SK-MEL-5 (cell line): Measurements from ENCODE around the gene AIP. TPM values are rescaled to one million over a fixed set of nuclear protein-coding genes. Genes with fewer than 3 reads are reported as not detected.

Experiments
- DNase-seq: peaks from one replicate; pipeline ENCODE4 v3.0.0-alpha.2; 2016; ENCODE audit warnings: low read depth, low spot score
- in situ Hi-C: cut with HindIII; loops from 2 replicates; pipeline ENCODE4 v1.10.0; 2016; ENCODE audit warnings: low sequenced_read_pairs, high pct_unique_total_duplicates, low pct_unique_long_range_greater_than_20kb
- total RNA-seq: library from RNA; depleted of rRNA; stranded (reverse); fragments of >200 nt; shearing (Covaris generic); gene quantifications from 2 replicates; pipeline ENCODE4 v1.2.3, GENCODE V29; 2014

Gene AIP
- total RNA-seq, 1 experiment from 2014 or later: 42.5 TPM

GRCh38 chr11:67442504-67443404 is 40.1 kb upstream of the AIP start:
- DNase-seq: no peak
- in situ Hi-C loops: no loop called here

GRCh38 chr11:67445515-67445914 is 37.3 kb upstream of the AIP start:
- in situ Hi-C loops: no loop called here
- DNase-seq: no peak

- DNase-seq: no peak
- in situ Hi-C loops: no loop called here
Measured at GRCh38 chr11:67448220-67448609, 34.6 kb upstream of the AIP start.

- in situ Hi-C loops: no loop called here
- no peak for DNase-seq
Measured at GRCh38 chr11:67449116-67449844, 33.5 kb upstream of the AIP start.

- no peak for DNase-seq
- in situ Hi-C loops: no loop called here
Measured at GRCh38 chr11:67450796-67451657, 31.8 kb upstream of the AIP start.

GRCh38 chr11:67451658-67451976 is 31.2 kb upstream of the AIP start:
- DNase-seq: no peak
- in situ Hi-C loops: no loop called here

- in situ Hi-C loops: no loop called here
- DNase-seq: no peak
Measured at GRCh38 chr11:67452141-67452952, 30.5 kb upstream of the AIP start, which contains the start of gene GPR152. Gene GPR152, minus strand, starts transcription at chr11:67452729. Its CDS starts 5 bp downstream, at chr11:67452724.

- in situ Hi-C loops: no loop called here
Measured at GRCh38 chr11:67453816-67454732, 28.8 kb upstream of the AIP start.

GRCh38 chr11:67455054-67455453 is 27.8 kb upstream of the AIP start, which contains the start of gene CABP4:
Gene CABP4, plus strand, starts transcription at chr11:67455354. Its CDS starts 70 bp downstream, at chr11:67455424.
- in situ Hi-C loops: no loop called here
- DNase-seq: no peak

More at GRCh38 chr11:67453816-67454732, 28.8 kb upstream of the AIP start:
- no peak for DNase-seq

- no peak for DNase-seq
- in situ Hi-C loops: no loop called here
Measured at GRCh38 chr11:67456068-67456705, 26.6 kb upstream of the AIP start.

GRCh38 chr11:67457453-67457852 is 25.4 kb upstream of the AIP start:
- DNase-seq: no peak
- in situ Hi-C loops: no loop called here

GRCh38 chr11:67458266-67458665 is 24.6 kb upstream of the AIP start:
- DNase-seq: no peak
- in situ Hi-C loops: no loop called here

GRCh38 chr11:67463186-67463585 is 19.6 kb upstream of the AIP start:
- in situ Hi-C loops: no loop called here
- no peak for DNase-seq

GRCh38 chr11:67463680-67464410 is 19.0 kb upstream of the AIP start:
- in situ Hi-C loops: no loop called here
- DNase-seq: no peak
